ENCODE measurements around the gene CASZ1. TPM values are rescaled to one million over a fixed set of nuclear protein-coding genes. Genes with fewer than 3 reads are reported as not detected.

Gene CASZ1
- total and polyA plus RNA-seq, 2 experiments from 2014 or later, result 3.6 to 6.9 TPM

DNA sequence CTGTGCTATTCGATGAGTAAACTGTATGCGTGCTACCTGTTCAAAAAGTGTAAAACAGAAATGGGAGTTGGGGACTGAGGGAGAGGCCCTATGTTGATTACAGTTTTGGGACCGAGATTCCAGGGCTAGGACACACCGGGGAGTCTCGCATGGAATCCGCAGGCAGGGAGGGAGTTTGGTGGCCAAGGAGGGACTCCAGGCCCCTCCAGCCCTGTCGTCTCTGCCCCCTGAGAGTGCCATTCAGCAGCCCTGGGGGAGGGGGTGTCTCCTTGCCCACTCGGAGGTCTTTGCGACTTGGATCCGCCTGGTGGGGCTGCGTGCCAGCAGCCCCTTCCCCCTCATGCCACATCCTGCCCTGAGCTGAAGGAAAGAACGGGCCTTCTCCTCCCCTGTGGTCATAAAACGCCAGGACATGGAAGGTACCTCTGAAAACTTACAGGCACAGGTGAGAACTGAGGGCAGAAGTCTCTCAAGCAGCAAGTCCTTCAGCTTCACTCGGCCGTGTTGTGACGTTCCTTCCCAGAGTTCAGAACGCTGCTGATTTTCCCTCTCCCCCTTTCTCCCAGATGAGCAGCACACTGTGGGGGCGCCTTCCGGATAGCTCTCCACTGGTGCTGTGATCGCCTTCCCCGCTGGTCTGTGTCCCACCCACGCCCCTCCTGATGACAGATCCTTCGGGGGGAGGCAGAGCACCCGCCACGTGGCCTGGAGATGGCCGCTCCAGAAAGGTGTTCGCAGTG is 180.3 kb downstream of the CASZ1 start:
- no peaks in the 10 kb centered on the region for H3K27me3 ChIP-seq
- H3K36me3 ChIP-seq (replicated peaks; ENCODE audit: insufficient read depth, low read depth), result no peaks in the 10 kb centered on the region
- 91% methylated on average over 27 of the region's 27 CpGs for WGBS (ENCODE audit: low lambda C conversion rate, missing lambda C conversion rate)
- H3K9me2 ChIP-seq (replicated peaks; ENCODE audit: insufficient read depth), result no peaks in the 10 kb centered on the region
- TF ChIP-seq, protein P1, sequence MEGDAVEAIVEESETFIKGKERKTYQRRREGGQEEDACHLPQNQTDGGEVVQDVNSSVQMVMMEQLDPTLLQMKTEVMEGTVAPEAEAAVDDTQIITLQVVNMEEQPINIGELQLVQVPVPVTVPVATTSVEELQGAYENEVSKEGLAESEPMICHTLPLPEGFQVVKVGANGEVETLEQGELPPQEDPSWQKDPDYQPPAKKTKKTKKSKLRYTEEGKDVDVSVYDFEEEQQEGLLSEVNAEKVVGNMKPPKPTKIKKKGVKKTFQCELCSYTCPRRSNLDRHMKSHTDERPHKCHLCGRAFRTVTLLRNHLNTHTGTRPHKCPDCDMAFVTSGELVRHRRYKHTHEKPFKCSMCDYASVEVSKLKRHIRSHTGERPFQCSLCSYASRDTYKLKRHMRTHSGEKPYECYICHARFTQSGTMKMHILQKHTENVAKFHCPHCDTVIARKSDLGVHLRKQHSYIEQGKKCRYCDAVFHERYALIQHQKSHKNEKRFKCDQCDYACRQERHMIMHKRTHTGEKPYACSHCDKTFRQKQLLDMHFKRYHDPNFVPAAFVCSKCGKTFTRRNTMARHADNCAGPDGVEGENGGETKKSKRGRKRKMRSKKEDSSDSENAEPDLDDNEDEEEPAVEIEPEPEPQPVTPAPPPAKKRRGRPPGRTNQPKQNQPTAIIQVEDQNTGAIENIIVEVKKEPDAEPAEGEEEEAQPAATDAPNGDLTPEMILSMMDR (IDR thresholded peaks at IDR 0.05; ENCODE audit: poor library complexity), result no peak
- no peak for TF ChIP-seq EZH2 (IDR thresholded peaks at IDR 0.05; ENCODE audit: borderline replicate concordance)
- TF ChIP-seq EZH2phosphoT487 (IDR thresholded peaks at IDR 0.05; ENCODE audit: low read depth, severe bottlenecking, unreplicated experiment), result no peak
- H3K27ac ChIP-seq, result no peak overlapping the region
- H2AFZ ChIP-seq, result no peak overlapping the region
- H3K4me2 ChIP-seq, result no peak overlapping the region
- H3K9me3 ChIP-seq (ENCODE audit: low read depth), result no peaks in the 10 kb centered on the region
- no peaks in the 10 kb centered on the region for H3K4me1 ChIP-seq (ENCODE audit: insufficient read depth)
- no peak for DNase-seq (ENCODE audit: low spot score)
- H3K4me3 ChIP-seq, result no peak overlapping the region
- H3K79me2 ChIP-seq, result no peaks in the 10 kb centered on the region
- H4K20me1 ChIP-seq (ENCODE audit: insufficient read depth, poor library complexity, severe bottlenecking), result no peaks in the 10 kb centered on the region

DNA sequence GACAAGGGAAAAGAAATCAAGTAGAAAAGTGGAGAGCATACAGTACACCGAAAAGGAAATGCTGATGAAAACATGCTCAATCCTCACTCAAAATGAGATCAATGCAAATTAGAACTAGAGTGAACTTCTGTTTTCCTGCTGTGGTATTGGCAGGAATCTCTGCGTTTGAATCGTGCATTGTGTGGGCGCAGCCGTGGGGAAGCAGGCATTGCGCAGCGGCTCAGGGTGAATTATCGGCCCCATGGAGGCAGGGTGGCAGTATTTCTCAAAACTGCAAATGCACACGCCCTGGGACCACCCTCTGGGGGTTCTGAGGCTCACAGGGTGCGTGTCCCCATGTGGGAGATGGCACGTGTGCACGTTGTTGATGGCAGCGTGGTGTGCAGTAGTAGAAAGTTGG is 181.1 kb downstream of the CASZ1 start:
- Histone ChIP-seq H3K79me2 (peaks cover 6% of the 10 kb centered on the region), H3K4me1 (ENCODE audit: insufficient read depth) (no peaks in the 10 kb centered on the region), H3K9me2 (replicated peaks; ENCODE audit: insufficient read depth) (no peaks in the 10 kb centered on the region), H3K27ac (no peak overlapping the region), H3K4me2 (no peak overlapping the region), H2AFZ (no peak overlapping the region), H4K20me1 (ENCODE audit: insufficient read depth, poor library complexity, severe bottlenecking) (no peaks in the 10 kb centered on the region), H3K9me3 (ENCODE audit: low read depth) (no peaks in the 10 kb centered on the region), H3K36me3 (replicated peaks; ENCODE audit: insufficient read depth, low read depth) (no peaks in the 10 kb centered on the region), H3K4me3 (no peak overlapping the region), H3K27me3 (no peaks in the 10 kb centered on the region)
- 92% methylated on average over 13 of the region's 13 CpGs for WGBS (ENCODE audit: low lambda C conversion rate, missing lambda C conversion rate)
- no peak for DNase-seq (ENCODE audit: low spot score)
- TF ChIP-seq, protein P1 (IDR thresholded peaks at IDR 0.05; ENCODE audit: poor library complexity), result no peak
- TF ChIP-seq EZH2phosphoT487 (IDR thresholded peaks at IDR 0.05; ENCODE audit: low read depth, severe bottlenecking, unreplicated experiment), result no peak
- no peak for TF ChIP-seq EZH2 (IDR thresholded peaks at IDR 0.05; ENCODE audit: borderline replicate concordance)

DNA sequence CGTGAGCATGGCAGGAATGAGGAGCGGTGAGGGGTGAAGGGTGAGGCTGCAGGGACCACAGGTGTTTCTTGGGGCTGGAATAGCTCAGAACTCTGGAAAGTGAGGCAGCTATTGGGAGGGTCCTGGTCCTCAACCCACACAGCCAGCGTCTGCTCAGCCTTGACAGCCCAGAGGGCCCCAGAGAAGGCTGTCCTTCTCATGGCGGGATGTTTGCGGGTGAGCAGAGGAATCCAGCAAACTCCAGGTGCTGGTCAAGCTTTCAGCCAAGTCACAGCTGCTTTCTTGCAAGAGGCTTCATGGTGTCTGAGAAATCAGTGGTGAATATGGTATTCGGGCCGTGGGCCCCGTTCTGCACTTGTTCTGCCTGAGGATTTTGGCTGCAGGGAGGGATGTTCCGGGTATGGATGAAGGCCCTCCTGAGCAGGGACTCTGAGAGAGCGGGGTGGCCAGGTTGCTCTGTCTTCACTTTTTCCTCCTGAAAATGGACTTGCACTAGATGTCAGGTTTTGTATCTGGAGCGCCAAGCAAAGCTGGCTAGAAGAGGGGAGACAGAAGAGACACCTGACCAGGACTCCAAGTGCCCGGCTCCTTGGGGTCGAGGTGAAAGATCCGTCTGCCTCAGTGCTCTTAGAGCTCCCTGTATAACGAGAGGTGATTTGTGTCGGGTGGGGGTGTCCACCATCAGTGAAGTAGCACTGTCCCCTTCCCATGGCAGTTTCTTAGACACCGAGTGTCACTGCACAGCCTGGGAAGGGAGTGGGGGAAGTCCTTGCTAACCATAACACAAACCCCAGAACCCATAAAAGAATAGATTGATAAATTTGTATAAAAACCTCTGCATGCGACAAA is 181.8 kb downstream of the CASZ1 start:
- H3K36me3 ChIP-seq (replicated peaks; ENCODE audit: insufficient read depth, low read depth), result no peaks in the 10 kb centered on the region
- no peaks in the 10 kb centered on the region for H4K20me1 ChIP-seq (ENCODE audit: insufficient read depth, poor library complexity, severe bottlenecking)

More for the DNA sequence above, 181.8 kb downstream of the CASZ1 start:
- no peak overlapping the region for H3K27ac ChIP-seq
- TF ChIP-seq EZH2 (IDR thresholded peaks at IDR 0.05; ENCODE audit: borderline replicate concordance) (no peak), EZH2phosphoT487 (IDR thresholded peaks at IDR 0.05; ENCODE audit: low read depth, severe bottlenecking, unreplicated experiment) (no peak)
- TF ChIP-seq, protein P1 (IDR thresholded peaks at IDR 0.05; ENCODE audit: poor library complexity), result no peak
- H2AFZ ChIP-seq, result no peak overlapping the region
- H3K4me2 ChIP-seq, result no peak overlapping the region
- peaks cover 6% of the 10 kb centered on the region for H3K79me2 ChIP-seq
- H3K4me1 ChIP-seq (ENCODE audit: insufficient read depth), result no peaks in the 10 kb centered on the region
- no peaks in the 10 kb centered on the region for H3K9me3 ChIP-seq (ENCODE audit: low read depth)
- H3K27me3 ChIP-seq, result no peaks in the 10 kb centered on the region
- no peak overlapping the region for H3K4me3 ChIP-seq
- 90% methylated on average over 18 of the region's 18 CpGs for WGBS (ENCODE audit: low lambda C conversion rate, missing lambda C conversion rate)
- no peak for DNase-seq (ENCODE audit: low spot score)
- no peaks in the 10 kb centered on the region for H3K9me2 ChIP-seq (replicated peaks; ENCODE audit: insufficient read depth)

Measured in hepatocyte (in vitro differentiated cells).